Keratinocyte (primary cell): ENCODE data around the gene ACKR3.

Source experiments
- EZH2 ChIP-seq: IDR thresholded peaks from one replicate; pipeline ENCODE4 v1.6.1; 2012; ENCODE audit warnings: inconsistent platforms, mild to moderate bottlenecking, low read length, moderate library complexity
- TF ChIP-seq, protein P1 (sequence below), 3 experiments: IDR thresholded peaks in 1 of 3; conservative IDR thresholded peaks in 1 of 3; optimal IDR thresholded peaks in 1 of 3; 2 replicates in 2 of 3; 3 replicates in 1 of 3; pipeline versions ENCODE3 to v1.5.1; 2011; ENCODE audit warnings: low read length in 3 of 3, mild to moderate bottlenecking in 3 of 3, moderate library complexity in 2 of 3, control low read depth in 1 of 3, inconsistent platforms in 1 of 3; ENCODE audit not compliant: insufficient read depth in 2 of 3; ENCODE audit errors: extremely low read depth in 1 of 3

DNA sequence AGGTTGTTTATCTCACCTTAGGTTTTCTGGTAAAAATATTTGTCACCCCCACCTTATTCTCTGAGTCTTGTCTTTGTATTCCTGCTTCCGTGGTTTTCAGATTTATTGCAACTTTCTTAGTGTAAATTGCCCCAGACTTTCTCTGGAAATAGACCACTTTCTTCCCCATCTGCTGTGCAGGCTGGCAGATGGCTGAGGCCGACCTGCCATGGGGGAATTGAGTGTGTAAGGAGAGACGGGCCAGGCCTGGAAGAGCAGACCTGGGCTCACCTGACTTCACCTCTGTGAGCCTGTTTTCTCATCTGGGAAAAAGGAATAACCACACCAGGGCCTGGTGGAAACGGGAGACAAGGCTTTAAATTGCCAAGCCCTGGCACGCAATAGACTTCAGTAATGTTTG is 44.9 kb downstream of the ACKR3 start:
- TF ChIP-seq, protein P1, sequence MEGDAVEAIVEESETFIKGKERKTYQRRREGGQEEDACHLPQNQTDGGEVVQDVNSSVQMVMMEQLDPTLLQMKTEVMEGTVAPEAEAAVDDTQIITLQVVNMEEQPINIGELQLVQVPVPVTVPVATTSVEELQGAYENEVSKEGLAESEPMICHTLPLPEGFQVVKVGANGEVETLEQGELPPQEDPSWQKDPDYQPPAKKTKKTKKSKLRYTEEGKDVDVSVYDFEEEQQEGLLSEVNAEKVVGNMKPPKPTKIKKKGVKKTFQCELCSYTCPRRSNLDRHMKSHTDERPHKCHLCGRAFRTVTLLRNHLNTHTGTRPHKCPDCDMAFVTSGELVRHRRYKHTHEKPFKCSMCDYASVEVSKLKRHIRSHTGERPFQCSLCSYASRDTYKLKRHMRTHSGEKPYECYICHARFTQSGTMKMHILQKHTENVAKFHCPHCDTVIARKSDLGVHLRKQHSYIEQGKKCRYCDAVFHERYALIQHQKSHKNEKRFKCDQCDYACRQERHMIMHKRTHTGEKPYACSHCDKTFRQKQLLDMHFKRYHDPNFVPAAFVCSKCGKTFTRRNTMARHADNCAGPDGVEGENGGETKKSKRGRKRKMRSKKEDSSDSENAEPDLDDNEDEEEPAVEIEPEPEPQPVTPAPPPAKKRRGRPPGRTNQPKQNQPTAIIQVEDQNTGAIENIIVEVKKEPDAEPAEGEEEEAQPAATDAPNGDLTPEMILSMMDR (optimal IDR thresholded peaks at IDR 0.05 in 1 of 3, IDR thresholded peaks at IDR 0.05 in 1 of 3, conservative IDR thresholded peaks at IDR 0.05 in 1 of 3; ENCODE audit: extremely low read depth in 1 of 3, insufficient read depth in 2 of 3, low read length in 3 of 3): no peak
- TF ChIP-seq EZH2: no peak
